ENCODE data around the gene HOXD9. TPM values are rescaled to one million over a fixed set of nuclear protein-coding genes. Genes with fewer than 3 reads are reported as not detected.

Gene HOXD9
- total and polyA plus RNA-seq, 2 of the 8 experiments (the other 6 are each of a cell fraction or from before 2014, with no cell fraction given) = not detected

GRCh38 chr2:176146101-176146500, 23.6 kb downstream of the HOXD9 start:
- Histone ChIP-seq H3K4me1 (replicated peaks in 1 of 4; ENCODE audit: control insufficient read depth in 3 of 4, insufficient read depth in 4 of 4, low read length in 3 of 4) (peaks cover 0 to 6% (median 1%) of the 10 kb centered on the region in 4 experiments; a peak in 3 of 7 replicates), H3K56ac (replicated peaks; ENCODE audit: insufficient read length, low read depth, low read length) (no peak overlapping the region), H3K27me3 (replicated peaks in 1 of 4; ENCODE audit: control insufficient read depth in 3 of 4, extremely low read depth in 1 of 4, insufficient read depth in 3 of 4, low read length in 3 of 4) (peaks cover 93 to 100% (median 99%) of the 10 kb centered on the region in 4 experiments), H2BK12ac (ENCODE audit: low read depth, low read length) (no peak overlapping the region), H3K79me2 (ENCODE audit: control insufficient read depth in 1 of 2, insufficient read depth in 2 of 2, low read length in 2 of 2) (no peaks in the 10 kb centered on the region), H4K20me1 (replicated peaks in 1 of 2; ENCODE audit: control insufficient read depth in 1 of 2, insufficient read depth in 2 of 2, low read length in 2 of 2) (peaks cover 17 to 24% of the 10 kb centered on the region in 2 experiments), H3K9ac (replicated peaks in 1 of 4; ENCODE audit: extremely low read depth in 1 of 4, low read depth in 3 of 4, low read length in 3 of 4) (no peak overlapping the region), H4K91ac (replicated peaks; ENCODE audit: insufficient read length, low read length) (no peak overlapping the region), H2BK5ac (ENCODE audit: low read depth, low read length) (no peak overlapping the region), H3K18ac (ENCODE audit: extremely low read depth, low read length) (no peak overlapping the region), H3K27ac (ENCODE audit: low read depth, low read length) (no peak overlapping the region), H3K4ac (replicated peaks; ENCODE audit: insufficient read length, low read depth, low read length) (no peak overlapping the region), H3K23me2 (ENCODE audit: low read depth, low read length) (peaks cover 2% of the 10 kb centered on the region; the same call in 1 of the 2 replicates), H3K23ac (ENCODE audit: insufficient read length) (no peak overlapping the region), H4K5ac (ENCODE audit: insufficient read length, low read depth, low read length) (no peak overlapping the region), H2BK15ac (ENCODE audit: low read length) (no peak overlapping the region), H2BK20ac (ENCODE audit: low read length) (no peak overlapping the region), H3K4me2 (ENCODE audit: insufficient read depth in 1 of 2, low read depth in 2 of 2, low read length in 2 of 2) (no peak overlapping the region), H3K79me1 (ENCODE audit: low read depth, low read length) (no peaks in the 10 kb centered on the region), H3K9me3 (ENCODE audit: insufficient read depth in 2 of 2, low read depth in 1 of 2, low read length in 1 of 2) (no peaks in the 10 kb centered on the region; a peak in 1 of 4 replicates), H3K14ac (ENCODE audit: insufficient read length) (no peak overlapping the region), H4K8ac (ENCODE audit: extremely low read depth, insufficient read depth, low read length) (no peak overlapping the region), H3K4me3 (ENCODE audit: extremely low read depth in 1 of 4, insufficient read depth in 2 of 4, low read depth in 3 of 4, low read length in 4 of 4) (no peak overlapping the region), H2AK5ac (ENCODE audit: low read depth, low read length) (no peak overlapping the region), H3K36me3 (ENCODE audit: control insufficient read depth in 2 of 4, insufficient read depth in 4 of 4, low read length in 3 of 4) (peaks cover 0 to 6% (median 0%) of the 10 kb centered on the region in 4 experiments; a peak in 1 of 8 replicates), H2BK120ac (replicated peaks; ENCODE audit: low read depth, low read length) (no peak overlapping the region), H2AFZ (ENCODE audit: low read length) (no peak overlapping the region)
- FAIRE-seq (no peak), DNase-seq (ENCODE audit: low read depth in 1 of 2, low spot score in 2 of 2) (no peak)
- TF ChIP-seq YY1 (IDR thresholded peaks at IDR 0.05; ENCODE audit: low read depth, low read length) = no peak
- no peak for TF ChIP-seq SRF (IDR thresholded peaks at IDR 0.05; ENCODE audit: low read depth, low read length)
- no peak for TF ChIP-seq JUND (IDR thresholded peaks at IDR 0.05; ENCODE audit: low read length)
- no peak for TF ChIP-seq JUN (IDR thresholded peaks at IDR 0.05; ENCODE audit: low read depth, low read length)
- TF ChIP-seq SIRT6 (IDR thresholded peaks at IDR 0.05; ENCODE audit: low read length) = no peak
- TF ChIP-seq SP2 (IDR thresholded peaks at IDR 0.05; ENCODE audit: low read length) = no peak
- no peak for TF ChIP-seq POU5F1 (IDR thresholded peaks at IDR 0.05; ENCODE audit: low read depth, low read length)
- TF ChIP-seq SIX5 (IDR thresholded peaks at IDR 0.05; ENCODE audit: low read depth, low read length) = no peak
- no peak for TF ChIP-seq NANOG (IDR thresholded peaks at IDR 0.05; ENCODE audit: insufficient read depth, low read depth, low read length, poor library complexity, severe bottlenecking)
- TF ChIP-seq KDM4A (IDR thresholded peaks at IDR 0.05; ENCODE audit: low read depth, low read length, severe bottlenecking) = no peak
- WGBS, 2 experiments (ENCODE audit: extremely low coverage in 1 of 2, insufficient coverage in 1 of 2, insufficient read length in 1 of 2, insufficient replicate concordance in 2 of 2, low coverage in 1 of 2, low lambda C conversion rate in 2 of 2, missing lambda C conversion rate in 1 of 2) = 57% methylated on average over 6 of the region's 6 CpGs; no CpG with 5 or more reads in 1 of the 2 experiments
- CTCF ChIA-PET (ENCODE audit: partially characterized antibody) = interaction anchor here (0.7 to 10.0 kb wide), 7 partner anchors 9 to 493 kb away, joined by 3 to 119 read pairs (median 6); no protein-coding TSS in a partner anchor
- POLR2A ChIA-PET (ENCODE audit: partially characterized antibody) = interaction anchor here (0.6 kb wide), 1 partner anchor 44 kb away, joined by 3 read pairs; no protein-coding TSS in a partner anchor
